ENCODE results near the gene SHE. TPM values are rescaled to one million over a fixed set of nuclear protein-coding genes. Genes with fewer than 3 reads are reported as not detected.

SHE gene
- total RNA-seq, result 77.0 and 88.4 TPM in 2 replicates

DNA sequence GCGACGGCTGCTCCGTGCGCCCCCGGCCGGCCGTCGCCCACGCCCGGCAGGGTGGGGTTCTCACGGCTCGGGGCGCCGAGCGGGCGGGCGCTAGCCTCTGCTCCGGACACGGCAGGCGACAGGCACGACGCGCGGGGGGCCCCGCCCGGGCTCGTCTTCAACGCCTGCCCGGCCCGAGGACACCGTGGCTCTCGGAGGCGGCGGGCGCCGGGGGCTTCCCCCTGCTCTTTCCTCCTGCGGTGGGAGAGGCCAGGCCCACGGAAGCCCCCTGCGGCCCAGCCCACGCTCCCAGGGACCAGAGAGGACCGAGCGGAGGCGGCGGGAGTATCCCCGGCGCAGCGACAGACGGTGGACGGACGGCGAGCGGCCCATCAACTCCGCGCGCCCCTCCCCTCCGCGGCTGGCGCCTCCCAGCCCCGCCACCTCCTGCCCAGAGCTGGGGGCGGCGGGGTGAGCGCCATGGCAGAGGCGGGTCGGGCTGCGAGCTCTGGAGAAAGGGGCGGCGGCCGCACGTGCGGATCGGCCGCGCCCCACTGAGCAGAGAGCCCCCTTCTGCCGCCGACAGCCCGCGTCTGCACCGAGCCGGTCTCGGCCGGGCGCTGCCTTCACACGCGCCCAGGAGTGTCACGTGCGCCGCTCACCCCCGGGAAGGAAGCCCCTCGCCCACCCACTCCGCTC is at the start of gene SHE, which contains the start of gene TDRD10:
Gene SHE (minus strand): TSS at position 347 of the 678 bp plus-strand sequence. CDS start 386 bp downstream, outside the sequence.
Gene TDRD10 (plus strand): TSS at position 154 of the 678 bp plus-strand sequence. CDS start 4,685 bp downstream, outside the sequence.

Other genes starting within 250 kb of the SHE start
- 102 and 116 TPM in 2 replicates for gene HAX1, start 229.8 kb downstream of the SHE start, total RNA-seq
- gene AQP10, start 181.3 kb downstream of the SHE start, total RNA-seq, result 0.13 TPM in 1 of 2 replicates, not detected in the other
- 70.7 and 97.6 TPM in 2 replicates for gene ATP8B2, start 176.9 kb downstream of the SHE start, total RNA-seq
- gene IL6R, start 97.1 kb downstream of the SHE start, total RNA-seq, result 10.2 and 12.3 TPM in 2 replicates
- 2.9 and 4.0 TPM in 2 replicates for gene TDRD10, start 193 bp downstream of the SHE start, total RNA-seq
- gene UBE2Q1, start 56.2 kb upstream of the SHE start, total RNA-seq, result 42.9 and 47.1 TPM in 2 replicates
- gene CHRNB2, start 65.4 kb upstream of the SHE start, total RNA-seq, result under 0.01 and 0.13 TPM in 2 replicates
- gene ADAR, start 105.8 kb upstream of the SHE start, total RNA-seq, result 141 and 148 TPM in 2 replicates